HG03045 (cell line): Measurements from ENCODE around the gene RMC1.

Experiments
- ATAC-seq: cut with Tn5 transposase; IDR thresholded peaks from one replicate; pipeline ENCODE4 v1.9.1; 2021; ENCODE audit warnings: mild to moderate bottlenecking, moderate library complexity; ENCODE audit not compliant: unreplicated experiment

RMC1 gene

GRCh38 chr18:23580677-23581367 is 77.5 kb downstream of the RMC1 start:
- ATAC-seq, result no peak
